HCT116 (cell line): ENCODE data around the gene OBSL1. TPM values are rescaled to one million over a fixed set of nuclear protein-coding genes. Genes with fewer than 3 reads are reported as not detected.

Experiments
- ATAC-seq: fragments of 200-7000 bp; cut with Tn5 transposase; 2 replicates; pipeline ENCODE4 v1.9.1; 2020; ENCODE audit warnings: mild to moderate bottlenecking, moderate library complexity
- Bru-seq: library from RNA; stranded (reverse); fragments of 400-500 nt; gene quantifications from one replicate; lab custom pipeline; 2021; lab: Mats Ljungman, UMichigan
- BruChase-seq, 2 experiments: library from RNA; stranded (reverse); fragments of 400-500 nt; gene quantifications; one replicate each; lab custom pipeline; 2021; lab: Mats Ljungman, UMichigan
- BruUV-seq: library from RNA; stranded (reverse); fragments of 400-500 nt; replicated peaks from 2 replicates; lab custom pipeline; 2021; lab: Mats Ljungman, UMichigan
- CTCF ChIA-PET: fragments of 300-600 bp; sonication (Branson Sonifier 250); formaldehyde crosslinking; loops from one replicate; lab custom pipeline; 2021; ENCODE audit warnings: antibody characterized with exemption; lab: Charles Lee
- POLR2A ChIA-PET: fragments of 300-600, 350-600 bp; sonication (Branson Sonifier 250); formaldehyde crosslinking; loops from one replicate; lab custom pipeline; 2021; ENCODE audit warnings: antibody characterized with exemption; lab: Charles Lee
- RAD21 ChIA-PET, 2 experiments: fragments of 300-600 bp; sonication (Branson Sonifier 250); formaldehyde crosslinking; loops; one replicate each; lab custom pipeline; 2023; ENCODE audit warnings: low total read pairs in 2 of 2; ENCODE audit not compliant: uncharacterized antibody in 2 of 2, unreplicated experiment in 2 of 2, low non-redundant PET in 1 of 2; lab: Charles Lee
- DNase-seq: peaks from one replicate; pipeline ENCODE4 v3.0.0-alpha.2; 2010; ENCODE audit warnings: low read depth, low spot score
- H2AFZ ChIP-seq: fragments of 200-600 bp; shearing (Covaris generic), sonication (generic); 2 replicates; pipeline ENCODE4 v1.6.1; 2017; ENCODE audit warnings: low read depth, mixed run types, mixed read lengths, antibody characterized with exemption, low read length; ENCODE audit not compliant: poor library complexity, severe bottlenecking
- H3K27ac ChIP-seq: 2 replicates; pipeline ENCODE4 v1.5.1; 2012; ENCODE audit warnings: low read depth, low read length
- H3K27me3 ChIP-seq: fragments of 200-600 bp; sonication (generic); 2 replicates; pipeline ENCODE4 v1.6.1; 2016; ENCODE audit warnings: mixed run types, low read length, mixed read lengths; ENCODE audit not compliant: insufficient read depth
- H3K36me3 ChIP-seq, 2 experiments: fragments of 200-500 bp in 1 of 2; fragments of 200-600 bp in 1 of 2; sonication (Bioruptor generic) in 1 of 2; sonication (generic) in 1 of 2; 2 replicates each; pipeline versions ENCODE4 v1.5.1 to v1.6.1; 2014 to 2016; ENCODE audit warnings: low read length in 2 of 2, inconsistent platforms in 1 of 2, mixed read lengths in 1 of 2, mixed run types in 1 of 2; ENCODE audit not compliant: insufficient read depth in 2 of 2, control insufficient read depth in 1 of 2
- H3K4me1 ChIP-seq, 2 experiments: fragments of 200-600 bp in 1 of 2; sonication (generic) in 1 of 2; 2 replicates each; pipeline versions ENCODE4 v1.5.1 to v1.6.1; 2012 to 2017; ENCODE audit warnings: low read length in 2 of 2, inconsistent platforms in 1 of 2, mild to moderate bottlenecking in 1 of 2, mixed read lengths in 1 of 2, mixed run types in 1 of 2, moderate library complexity in 1 of 2; ENCODE audit not compliant: insufficient read depth in 2 of 2, control insufficient read depth in 1 of 2
- H3K4me2 ChIP-seq: fragments of 200-600 bp; sonication (generic); 2 replicates; pipeline ENCODE4 v1.6.1; 2017; ENCODE audit warnings: mixed run types, low read length, mixed read lengths
- H3K4me3 ChIP-seq, 2 experiments: fragments of 200-600 bp in 1 of 2; sonication (generic) in 1 of 2; replicated peaks in 1 of 2; 2 replicates each; pipeline ENCODE4 v1.5.1; 2011 to 2016; ENCODE audit warnings: low read length in 2 of 2, control low read depth in 1 of 2, low read depth in 1 of 2, mild to moderate bottlenecking in 1 of 2, mixed read lengths in 1 of 2, mixed run types in 1 of 2
- H3K79me2 ChIP-seq: fragments of 200-600 bp; sonication (generic); 2 replicates; pipeline ENCODE4 v1.6.1; 2017; ENCODE audit warnings: mild to moderate bottlenecking, mixed run types, low read length, moderate library complexity, mixed read lengths; ENCODE audit not compliant: insufficient read depth
- H3K9ac ChIP-seq: fragments of 200-600 bp; sonication (generic); 2 replicates; pipeline ENCODE4 v1.6.1; 2016; ENCODE audit warnings: low read length, mixed read lengths
- H3K9me2 ChIP-seq: fragments of 200-600 bp; sonication (generic), shearing (Covaris generic); 2 replicates; pipeline ENCODE4 v1.6.1; 2017; ENCODE audit warnings: mixed run types, mild to moderate bottlenecking, moderate library complexity; ENCODE audit not compliant: insufficient read depth
- H3K9me3 ChIP-seq, 2 experiments: fragments of 200-500 bp in 1 of 2; fragments of 200-600 bp in 1 of 2; sonication (Bioruptor generic) in 1 of 2; sonication (generic) in 1 of 2; 2 replicates each; pipeline ENCODE4 v1.6.1; 2014 to 2017; ENCODE audit warnings: low read length in 2 of 2, mixed read lengths in 2 of 2, inconsistent platforms in 1 of 2, low read depth in 1 of 2, mild to moderate bottlenecking in 1 of 2, mixed run types in 1 of 2, moderate library complexity in 1 of 2; ENCODE audit not compliant: control insufficient read depth in 1 of 2, insufficient read depth in 1 of 2
- H4K20me1 ChIP-seq: fragments of 200-600 bp; sonication (generic), shearing (Covaris generic); 2 replicates; pipeline ENCODE4 v1.6.1; 2017; ENCODE audit warnings: mixed run types, mild to moderate bottlenecking, moderate library complexity; ENCODE audit not compliant: insufficient read depth
- ATF3 ChIP-seq: IDR thresholded peaks from 2 replicates; pipeline ENCODE4 v1.6.1; 2012
- CEBPB ChIP-seq: IDR thresholded peaks from 2 replicates; pipeline ENCODE4 v1.6.1; 2012; ENCODE audit warnings: low read depth
- CTCF ChIP-seq, 3 experiments: fragments of 200-600 bp in 1 of 3; sonication (generic) in 1 of 3; IDR thresholded peaks in 2 of 3; conservative IDR thresholded peaks in 1 of 3; 2 replicates each; pipeline ENCODE4 v1.5.1; 2012 to 2017; ENCODE audit warnings: low read depth in 2 of 3, low read length in 2 of 3, antibody characterized with exemption in 1 of 3, borderline replicate concordance in 1 of 3, control low read depth in 1 of 3, mild to moderate bottlenecking in 1 of 3, mixed read lengths in 1 of 3, mixed run types in 1 of 3, moderate library complexity in 1 of 3; ENCODE audit not compliant: insufficient read depth in 1 of 3
- ELF1 ChIP-seq: IDR thresholded peaks from 2 replicates; pipeline ENCODE4 v1.6.1; 2012; ENCODE audit warnings: low read depth, borderline replicate concordance
- EZH2phosphoT487 ChIP-seq: fragments of 200-600 bp; IDR thresholded peaks from 2 replicates; pipeline ENCODE4 v1.6.1; 2018; ENCODE audit warnings: antibody characterized with exemption, borderline replicate concordance
- FOSL1 ChIP-seq: IDR thresholded peaks from 2 replicates; pipeline ENCODE4 v1.6.1; 2012; ENCODE audit warnings: low read depth
- JUND ChIP-seq: IDR thresholded peaks from 2 replicates; pipeline ENCODE4 v1.6.1; 2012
- RAD21 ChIP-seq: IDR thresholded peaks from 2 replicates; pipeline ENCODE4 v1.6.1; 2012; ENCODE audit warnings: low read depth, mild to moderate bottlenecking
- SP1 ChIP-seq: IDR thresholded peaks from 2 replicates; pipeline ENCODE4 v1.6.1; 2012; ENCODE audit warnings: low read depth
- SRF ChIP-seq: IDR thresholded peaks from 2 replicates; pipeline ENCODE4 v1.6.1; 2012; ENCODE audit warnings: low read depth
- YY1 ChIP-seq: IDR thresholded peaks from 2 replicates; pipeline ENCODE4 v1.6.1; 2011; ENCODE audit warnings: low read length, low read depth, moderate library complexity, mild to moderate bottlenecking; ENCODE audit not compliant: insufficient replicate concordance; ENCODE audit errors: extremely low read depth
- ZBTB33 ChIP-seq: IDR thresholded peaks from 2 replicates; pipeline ENCODE4 v1.6.1; 2011; ENCODE audit warnings: mild to moderate bottlenecking, low read length, moderate library complexity; ENCODE audit not compliant: insufficient replicate concordance; ENCODE audit errors: extremely low read depth
- ZFX ChIP-seq: fragments of 450-650 bp; IDR thresholded peaks from 2 replicates; pipeline ENCODE4 v1.6.1; 2017
- ZNF274 ChIP-seq: fragments of 200-500 bp; sonication (Bioruptor generic); IDR thresholded peaks from 2 replicates; pipeline ENCODE4 v1.6.1; 2014; ENCODE audit warnings: mild to moderate bottlenecking, low read depth, low read length, inconsistent platforms
- intact Hi-C: fragments of 100-400 bp; cut with micrococcal nuclease; formaldehyde crosslinking; loops from 2 replicates; pipeline ENCODE4 v1.10.0; 2022
- long read RNA-seq: library from polyadenylated mRNA; unstranded; transcript quantifications from one replicate; pipeline ENCODE4 v2.0.0, GENCODE V29; 2021; ENCODE audit not compliant: unreplicated experiment
- polyA plus RNA-seq: library from polyadenylated mRNA; unstranded; fragments of >200 nt; gene quantifications from 2 replicates; pipeline ENCODE4 v1.2.1, GENCODE V29; 2012; ENCODE audit warnings: missing spikeins
- total RNA-seq: library from RNA; stranded (reverse); gene quantifications from one replicate; pipeline ENCODE4 v1.2.1, GENCODE V29; 2021; ENCODE audit not compliant: unreplicated experiment

The OBSL1 gene
- total RNA-seq, result 45.2 TPM
- polyA plus RNA-seq, result 41.4 and 56.1 TPM in 2 replicates
- percentile 26 among the genes with signal in this experiment for Bru-seq, nascent RNA
- BruChase-seq, experiment 1, labeled RNA remaining after a 6-hour chase, result percentile 31 among the genes with signal in this experiment
- percentile 35 among the genes with signal in this experiment for BruChase-seq, experiment 2, labeled RNA remaining after a 2-hour chase
- long read RNA-seq, partial matches to known transcripts, result 1 of 4 reads
- long read RNA-seq, other reads (novel, unspliced or antisense), result 2 of 4 reads

GRCh38 chr2:219571311-219572236, at the start of gene OBSL1:
TSS of gene OBSL1 (minus strand) at chr2:219571539. CDS start at chr2:219571232, 307 bp downstream.
- H3K36me3 ChIP-seq, result no peaks in the 10 kb centered on the region
- no peak within 1 kb of the TSS for H3K27ac ChIP-seq
- no peak within 1 kb of the TSS for H3K4me2 ChIP-seq
- no TSS peak for BruUV-seq
- H3K4me3 ChIP-seq, result no peak within 1 kb of the TSS
- no peaks in the 10 kb centered on the region for H3K27me3 ChIP-seq
- H3K9me3 ChIP-seq, result no peaks in the 10 kb centered on the region
- ChIA-PET CTCF (interaction anchor here (1.5 kb wide), 1 partner anchor 11 kb away, joined by 6 read pairs; no protein-coding TSS in a partner anchor), POLR2A (no interaction called here), RAD21 (no interaction called here)
- no peaks in the 10 kb centered on the region for H3K4me1 ChIP-seq
- TF ChIP-seq ELF1 (no peak), RAD21 (no peak), ATF3 (no peak), JUND (no peak), ZBTB33 (no peak), SP1 (no peak), SRF (no peak), EZH2phosphoT487 (no peak), YY1 (no peak), ZFX (no peak), FOSL1 (no peak), ZNF274 (no peak), CEBPB (no peak), CTCF (IDR thresholded peaks at IDR 0.05 in 2 of 3, conservative IDR thresholded peaks at IDR 0.05 in 1 of 3; ENCODE audit: borderline replicate concordance in 1 of 3, insufficient read depth in 1 of 3, low read depth in 2 of 3, low read length in 2 of 3) (no peak)
- H4K20me1 ChIP-seq, result no peaks in the 10 kb centered on the region
- H3K79me2 ChIP-seq, result no peaks in the 10 kb centered on the region
- no peak within 1 kb of the TSS for H3K9ac ChIP-seq
- DNase-seq, result no peak
- intact Hi-C loops, result no loop called here
- no peak for ATAC-seq
- H3K9me2 ChIP-seq, result no peaks in the 10 kb centered on the region
- no peak within 1 kb of the TSS for H2AFZ ChIP-seq
